ENCODE measurements around the gene CYLD.

CYLD gene

DNA sequence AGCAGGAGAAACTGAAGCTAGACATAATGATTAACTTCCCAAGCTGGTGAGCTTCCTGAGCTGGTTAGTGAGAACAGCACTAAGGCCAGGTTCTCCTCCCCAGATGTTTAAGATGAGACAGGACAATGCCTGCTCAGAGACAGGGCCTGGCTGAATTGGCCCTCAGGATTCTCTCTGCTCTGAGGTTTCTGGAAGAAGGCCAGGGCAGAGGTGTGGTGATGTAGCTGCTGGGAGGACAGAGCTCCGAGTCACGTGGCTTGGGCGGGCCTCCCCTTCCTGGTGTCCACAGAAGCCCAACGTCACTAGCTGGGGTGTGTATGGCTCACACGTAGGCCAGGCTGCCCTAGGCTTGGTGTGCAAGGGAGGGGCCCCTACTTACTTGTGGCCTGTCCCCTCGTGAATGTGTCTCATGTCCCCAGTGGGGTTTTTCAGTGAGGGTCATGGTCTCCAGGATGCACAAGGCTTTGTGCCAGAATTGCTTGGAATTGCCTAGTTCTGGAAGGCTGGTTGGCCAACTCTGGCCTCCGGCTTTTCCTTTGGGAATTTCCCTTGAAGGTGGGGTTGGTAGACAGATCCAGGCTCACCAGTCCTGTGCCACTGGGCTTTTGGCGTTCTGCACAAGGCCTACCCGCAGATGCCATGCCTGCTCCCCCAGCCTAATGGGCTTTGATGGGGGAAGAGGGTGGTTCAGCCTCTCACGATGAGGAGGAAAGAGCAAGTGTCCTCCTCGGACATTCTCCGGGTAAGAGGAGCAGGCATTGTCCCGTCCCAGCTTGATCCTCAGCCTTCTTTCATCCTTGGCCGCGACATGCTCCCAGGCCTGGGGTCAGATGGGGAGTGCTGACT lies 45.1 kb upstream of the CYLD start:
- no peak overlapping the region for H3K4me3 ChIP-seq (ENCODE audit: low read length)
- peak; percentile 98 for DNase-seq (ENCODE audit: low read depth)
- TF ChIP-seq, protein P1, sequence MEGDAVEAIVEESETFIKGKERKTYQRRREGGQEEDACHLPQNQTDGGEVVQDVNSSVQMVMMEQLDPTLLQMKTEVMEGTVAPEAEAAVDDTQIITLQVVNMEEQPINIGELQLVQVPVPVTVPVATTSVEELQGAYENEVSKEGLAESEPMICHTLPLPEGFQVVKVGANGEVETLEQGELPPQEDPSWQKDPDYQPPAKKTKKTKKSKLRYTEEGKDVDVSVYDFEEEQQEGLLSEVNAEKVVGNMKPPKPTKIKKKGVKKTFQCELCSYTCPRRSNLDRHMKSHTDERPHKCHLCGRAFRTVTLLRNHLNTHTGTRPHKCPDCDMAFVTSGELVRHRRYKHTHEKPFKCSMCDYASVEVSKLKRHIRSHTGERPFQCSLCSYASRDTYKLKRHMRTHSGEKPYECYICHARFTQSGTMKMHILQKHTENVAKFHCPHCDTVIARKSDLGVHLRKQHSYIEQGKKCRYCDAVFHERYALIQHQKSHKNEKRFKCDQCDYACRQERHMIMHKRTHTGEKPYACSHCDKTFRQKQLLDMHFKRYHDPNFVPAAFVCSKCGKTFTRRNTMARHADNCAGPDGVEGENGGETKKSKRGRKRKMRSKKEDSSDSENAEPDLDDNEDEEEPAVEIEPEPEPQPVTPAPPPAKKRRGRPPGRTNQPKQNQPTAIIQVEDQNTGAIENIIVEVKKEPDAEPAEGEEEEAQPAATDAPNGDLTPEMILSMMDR (IDR thresholded peaks at IDR 0.05; ENCODE audit: insufficient read depth, low read depth, low read length, missing control alignments): no peak

DNA sequence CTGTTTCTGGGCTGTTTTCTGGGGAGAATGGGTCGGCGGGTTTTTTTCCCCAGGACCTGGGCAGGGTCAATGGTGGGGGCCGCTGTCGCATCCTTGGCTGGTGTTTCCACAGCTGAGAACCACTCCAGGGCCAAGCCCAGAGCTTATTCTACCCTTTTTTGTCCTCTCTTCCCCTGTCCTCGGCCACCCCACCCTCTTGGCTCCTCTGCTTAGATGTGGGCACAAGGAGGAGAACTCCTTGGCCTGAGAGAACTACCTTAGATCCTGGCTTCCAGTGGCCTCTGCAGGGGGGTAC lies 44.5 kb upstream of the CYLD start:
- no peak overlapping the region for H3K4me3 ChIP-seq (ENCODE audit: low read length)
- TF ChIP-seq, protein P1 (IDR thresholded peaks at IDR 0.05; ENCODE audit: insufficient read depth, low read depth, low read length, missing control alignments): no peak
- DNase-seq (ENCODE audit: low read depth): no peak

DNA sequence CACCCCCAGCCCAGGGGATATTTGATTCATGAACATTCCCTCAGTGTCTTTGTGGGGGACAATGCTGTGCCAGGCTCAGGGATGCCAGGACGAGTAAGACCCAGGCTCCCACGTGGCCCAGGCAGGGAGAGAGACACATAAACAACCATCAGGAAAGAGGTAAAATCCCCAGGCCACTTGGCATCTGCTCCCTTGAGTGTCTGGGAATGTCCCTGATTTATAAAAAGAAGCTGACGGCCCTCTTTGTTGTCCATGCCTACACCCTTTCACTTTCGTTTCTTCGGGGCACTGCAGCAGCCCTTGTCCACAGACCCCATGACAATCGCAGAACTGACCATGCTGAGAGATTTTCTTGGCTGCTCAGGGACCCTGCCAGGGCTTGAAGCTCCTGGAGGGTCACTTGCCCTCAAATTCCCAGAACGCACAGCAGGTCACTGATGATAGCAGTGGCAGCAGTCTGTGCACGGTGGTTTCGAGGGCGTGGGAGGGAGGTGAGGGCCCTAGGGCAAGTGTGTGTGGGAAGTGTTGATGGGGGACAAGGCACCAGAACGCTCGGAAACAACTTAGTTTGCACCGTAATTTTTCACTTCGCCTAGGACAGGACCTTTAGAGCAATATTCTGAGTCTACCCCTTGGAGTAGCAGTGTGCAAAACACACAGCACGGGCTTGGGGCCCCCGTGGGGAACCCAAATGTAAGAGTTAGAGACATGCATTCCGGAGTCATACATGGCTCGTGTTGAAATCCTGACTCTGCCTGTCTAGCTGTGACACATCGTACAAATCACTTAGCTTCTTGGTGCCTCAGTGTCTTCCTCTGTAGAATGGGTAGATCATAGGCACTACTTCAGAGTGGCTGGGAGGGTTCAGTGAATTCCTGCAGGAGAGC lies 43.8 kb upstream of the CYLD start:
- H3K4me3 ChIP-seq (ENCODE audit: low read length): no peak overlapping the region
- peak; percentile 64 for DNase-seq (ENCODE audit: low read depth)
- TF ChIP-seq, protein P1 (IDR thresholded peaks at IDR 0.05; ENCODE audit: insufficient read depth, low read depth, low read length, missing control alignments): no peak

DNA sequence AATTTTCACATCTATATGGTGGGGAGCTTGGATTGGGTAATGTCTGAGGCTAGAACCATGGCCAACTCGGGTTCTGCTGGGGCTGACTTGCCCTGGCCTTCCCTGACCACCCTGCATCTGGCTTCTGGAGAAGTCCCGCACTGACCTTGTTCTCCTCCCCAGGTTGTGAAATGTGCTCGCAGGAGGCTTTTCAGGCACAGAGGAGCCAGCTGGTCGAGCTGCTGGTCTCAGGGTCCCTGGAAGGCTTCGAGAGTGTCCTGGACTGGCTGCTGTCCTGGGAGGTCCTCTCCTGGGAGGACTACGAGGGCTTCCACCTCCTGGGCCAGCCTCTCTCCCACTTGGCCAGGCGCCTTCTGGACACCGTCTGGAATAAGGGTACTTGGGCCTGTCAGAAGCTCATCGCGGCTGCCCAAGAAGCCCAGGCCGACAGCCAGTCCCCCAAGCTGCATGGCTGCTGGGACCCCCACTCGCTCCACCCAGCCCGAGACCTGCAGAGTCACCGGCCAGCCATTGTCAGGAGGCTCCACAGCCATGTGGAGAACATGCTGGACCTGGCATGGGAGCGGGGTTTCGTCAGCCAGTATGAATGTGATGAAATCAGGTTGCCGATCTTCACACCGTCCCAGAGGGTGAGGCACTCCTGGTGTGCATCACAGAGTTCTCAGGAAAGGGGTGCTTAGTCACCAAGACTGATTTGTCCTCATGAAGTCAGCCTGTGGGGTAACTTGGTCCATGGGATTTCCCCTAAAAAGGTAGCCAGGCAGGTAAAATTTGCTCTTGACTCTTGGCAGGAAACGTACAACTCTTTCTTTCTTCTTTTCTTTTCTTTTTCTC lies 42.3 kb upstream of the CYLD start:
- peak; percentile 100 for DNase-seq (ENCODE audit: low read depth)
- TF ChIP-seq, protein P1 (IDR thresholded peaks at IDR 0.05; ENCODE audit: insufficient read depth, low read depth, low read length, missing control alignments): no peak
- no peak overlapping the region for H3K4me3 ChIP-seq (ENCODE audit: low read length)

DNA sequence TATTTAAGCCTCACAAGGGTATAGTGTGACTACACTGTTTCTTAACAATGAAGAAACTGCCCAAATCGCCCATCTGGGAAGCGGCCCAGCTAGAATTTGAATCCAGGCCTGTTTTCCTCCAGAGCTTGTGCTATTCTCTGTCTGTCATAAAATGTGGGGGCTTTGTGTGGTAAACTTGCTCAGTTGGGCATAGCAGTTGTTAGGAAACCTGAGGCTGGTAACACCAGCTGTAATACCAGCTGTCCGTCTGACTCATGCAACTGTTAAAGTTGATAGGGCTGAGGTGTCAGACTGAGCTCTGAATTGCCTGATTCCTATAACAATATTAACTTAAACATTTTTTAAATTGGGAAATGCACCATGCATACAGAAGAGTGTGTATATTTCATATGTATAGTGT lies 39.2 kb upstream of the CYLD start:
- H3K4me3 ChIP-seq (ENCODE audit: low read length): no peak overlapping the region
- peak; percentile 76 for DNase-seq (ENCODE audit: low read depth)
- TF ChIP-seq, protein P1 (IDR thresholded peaks at IDR 0.05; ENCODE audit: insufficient read depth, low read depth, low read length, missing control alignments): no peak

DNA sequence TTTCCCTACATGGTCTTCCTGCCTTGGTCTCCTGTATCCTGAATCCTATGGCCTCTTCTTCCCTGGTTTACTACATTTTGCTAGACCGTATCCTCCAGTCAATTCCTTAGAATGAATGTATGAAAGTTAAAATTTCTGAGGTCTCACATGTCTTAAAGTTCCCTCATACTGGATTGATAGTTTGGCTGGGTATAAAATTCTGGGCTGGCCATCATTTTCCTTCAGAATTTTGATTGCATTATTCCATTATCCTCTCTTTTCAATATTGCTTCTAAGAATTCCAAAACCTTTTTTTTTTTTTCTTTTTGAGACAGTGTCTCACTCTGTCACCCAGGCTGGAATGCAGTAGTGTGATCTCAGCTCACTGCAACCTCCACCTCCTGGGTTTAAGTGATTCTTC lies 37.6 kb upstream of the CYLD start:
- DNase-seq (ENCODE audit: low read depth): no peak
- no peak overlapping the region for H3K4me3 ChIP-seq (ENCODE audit: low read length)
- TF ChIP-seq, protein P1 (IDR thresholded peaks at IDR 0.05; ENCODE audit: insufficient read depth, low read depth, low read length, missing control alignments): no peak
